AG04450 (cell line): Measurements from ENCODE around the gene TXNDC16. TPM values are rescaled to one million over a fixed set of nuclear protein-coding genes. Genes with fewer than 3 reads are reported as not detected.

Source experiments
- CTCF ChIA-PET: fragments of 300-600, 350-600 bp; formaldehyde crosslinking; extraction: SDS; loops from one replicate; lab custom pipeline; 2022; ENCODE audit warnings: antibody characterized with exemption, inconsistent platforms; lab: Charles Lee
- POLR2A ChIA-PET: fragments of 350-600 bp; formaldehyde crosslinking; extraction: SDS; loops from one replicate; lab custom pipeline; 2021; ENCODE audit warnings: antibody characterized with exemption, inconsistent platforms; lab: Yijun Ruan, JAX
- DNase-seq: peaks from one replicate; pipeline ENCODE4 v3.0.0-alpha.2; 2011; ENCODE audit warnings: low read depth, low spot score
- H3K27ac ChIP-seq: one replicate; pipeline ENCODE4 v1.5.1; 2012; ENCODE audit warnings: low read depth, low read length, control low read depth
- H3K27me3 ChIP-seq: one replicate; pipeline ENCODE4 v1.6.0; 2012; ENCODE audit warnings: low read length; ENCODE audit not compliant: control insufficient read depth, insufficient read depth
- H3K4me3 ChIP-seq: 2 replicates; pipeline ENCODE4 v1.5.1; 2011; ENCODE audit warnings: mild to moderate bottlenecking, low read depth, low read length, control low read depth
- H3K9me3 ChIP-seq: 2 replicates; pipeline ENCODE4 v1.5.1; 2012; ENCODE audit warnings: low read length; ENCODE audit not compliant: control insufficient read depth, insufficient read depth
- polyA plus RNA-seq: library from polyadenylated mRNA; depleted of rRNA; stranded (reverse); fragments of >200 nt; gene quantifications from 2 replicates; pipeline ENCODE4 v1.2.3, GENCODE V29; 2011; rRNA removed
- TF ChIP-seq, protein P1 (sequence below): IDR thresholded peaks from 2 replicates; pipeline ENCODE4 v1.5.1; 2011; ENCODE audit warnings: low read depth, low read length, control low read depth, inconsistent platforms

Gene TXNDC16
- polyA plus RNA-seq, 1 experiment: 3.8 TPM

DNA sequence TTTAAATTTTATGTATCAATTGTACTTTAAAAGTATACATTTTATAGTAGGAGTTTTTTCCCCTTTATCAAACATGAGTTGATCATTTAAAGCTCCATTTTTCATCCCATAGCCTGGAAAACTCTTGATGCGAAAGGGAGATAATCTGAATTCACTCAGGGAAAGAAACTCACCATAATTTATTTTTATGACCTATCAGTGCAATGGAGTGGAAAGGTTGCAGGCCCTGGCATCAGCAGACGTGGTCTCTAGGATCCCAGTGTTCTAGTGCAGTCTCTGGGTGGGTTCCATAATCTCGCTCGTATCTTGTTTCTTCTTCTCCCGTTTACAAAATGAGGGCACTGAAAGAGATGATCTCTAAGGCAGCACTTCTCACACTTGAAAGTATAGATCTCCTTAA, 153.2 kb downstream of the TXNDC16 start:
- TF ChIP-seq, protein P1, sequence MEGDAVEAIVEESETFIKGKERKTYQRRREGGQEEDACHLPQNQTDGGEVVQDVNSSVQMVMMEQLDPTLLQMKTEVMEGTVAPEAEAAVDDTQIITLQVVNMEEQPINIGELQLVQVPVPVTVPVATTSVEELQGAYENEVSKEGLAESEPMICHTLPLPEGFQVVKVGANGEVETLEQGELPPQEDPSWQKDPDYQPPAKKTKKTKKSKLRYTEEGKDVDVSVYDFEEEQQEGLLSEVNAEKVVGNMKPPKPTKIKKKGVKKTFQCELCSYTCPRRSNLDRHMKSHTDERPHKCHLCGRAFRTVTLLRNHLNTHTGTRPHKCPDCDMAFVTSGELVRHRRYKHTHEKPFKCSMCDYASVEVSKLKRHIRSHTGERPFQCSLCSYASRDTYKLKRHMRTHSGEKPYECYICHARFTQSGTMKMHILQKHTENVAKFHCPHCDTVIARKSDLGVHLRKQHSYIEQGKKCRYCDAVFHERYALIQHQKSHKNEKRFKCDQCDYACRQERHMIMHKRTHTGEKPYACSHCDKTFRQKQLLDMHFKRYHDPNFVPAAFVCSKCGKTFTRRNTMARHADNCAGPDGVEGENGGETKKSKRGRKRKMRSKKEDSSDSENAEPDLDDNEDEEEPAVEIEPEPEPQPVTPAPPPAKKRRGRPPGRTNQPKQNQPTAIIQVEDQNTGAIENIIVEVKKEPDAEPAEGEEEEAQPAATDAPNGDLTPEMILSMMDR: no peak
- H3K27ac ChIP-seq: no peak overlapping the region
- H3K27me3 ChIP-seq: no peaks in the 10 kb centered on the region
- ChIA-PET POLR2A (no interaction called here), CTCF (no interaction called here)
- H3K4me3 ChIP-seq: no peak overlapping the region
- no peak for DNase-seq
- no peaks in the 10 kb centered on the region; the same call in 1 of the 2 replicates for H3K9me3 ChIP-seq

DNA sequence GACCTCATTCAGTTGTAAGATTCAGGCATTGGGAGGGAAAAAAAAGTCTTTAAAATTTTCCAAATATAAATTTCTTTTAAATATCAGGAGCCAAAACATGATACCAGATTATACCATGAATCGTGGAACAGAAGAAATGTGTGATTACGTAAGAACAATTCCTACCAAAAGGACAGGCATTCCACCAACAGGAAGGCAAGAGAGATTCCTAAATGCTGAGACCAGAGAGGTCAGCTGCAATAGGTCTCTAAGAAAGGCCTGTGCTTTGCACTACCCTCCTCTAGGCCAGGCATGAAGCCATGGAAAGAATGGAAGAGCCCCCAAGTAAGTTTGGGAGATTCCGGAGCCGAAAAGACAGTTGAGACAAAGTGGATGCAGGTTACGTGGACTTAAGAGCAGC, 154.5 kb downstream of the TXNDC16 start:
- Histone ChIP-seq H3K27me3 (no peaks in the 10 kb centered on the region), H3K4me3 (no peak overlapping the region), H3K9me3 (no peaks in the 10 kb centered on the region; the same call in 1 of the 2 replicates), H3K27ac (no peak overlapping the region)
- DNase-seq: no peak
- TF ChIP-seq, protein P1: no peak
- ChIA-PET POLR2A (no interaction called here), CTCF (no interaction called here)

- Histone ChIP-seq H3K27me3 (no peaks in the 10 kb centered on the region), H3K4me3 (no peak overlapping the region), H3K9me3 (no peaks in the 10 kb centered on the region; the same call in 1 of the 2 replicates), H3K27ac (no peak overlapping the region)
- TF ChIP-seq, protein P1: no peak
- ChIA-PET CTCF (no interaction called here), POLR2A (no interaction called here)
- DNase-seq: no peak
These were observed 156.6 kb downstream of the TXNDC16 start for GRCh38 chr14:52395728-52396127.

GRCh38 chr14:52391881-52392615, 160.3 kb downstream of the TXNDC16 start:
- ChIA-PET POLR2A (interaction anchor here (0.6 kb wide), 1 partner anchor 10 kb away, joined by 7 read pairs; no protein-coding TSS in a partner anchor), CTCF (interaction anchor here (0.6 kb wide), 2 partner anchors 8 to 28 kb away, joined by 3 to 4 read pairs; no protein-coding TSS in a partner anchor)
- TF ChIP-seq, protein P1: no peak
- Histone ChIP-seq H3K9me3 (no peaks in the 10 kb centered on the region; the same call in 1 of the 2 replicates), H3K27me3 (no peaks in the 10 kb centered on the region), H3K4me3 (no peak overlapping the region), H3K27ac (no peak overlapping the region)
- no peak for DNase-seq

Other genes starting within 250 kb of the TXNDC16 start
- gene PTGER2, start 238.2 kb downstream of the TXNDC16 start, polyA plus RNA-seq: 56.9 and 70.7 TPM in 2 replicates
- 0.97 and 1.3 TPM in 2 replicates for gene GPR137C, start 331 bp upstream of the TXNDC16 start, polyA plus RNA-seq
- 30.9 and 43.6 TPM in 2 replicates for gene ERO1A, start 143.1 kb upstream of the TXNDC16 start, polyA plus RNA-seq
- gene PSMC6, start 154.7 kb upstream of the TXNDC16 start, polyA plus RNA-seq: 91.9 and 140 TPM in 2 replicates
- 9.7 and 13.1 TPM in 2 replicates for gene STYX, start 177.7 kb upstream of the TXNDC16 start, polyA plus RNA-seq
- gene GNPNAT1, start 239.1 kb upstream of the TXNDC16 start, polyA plus RNA-seq: 40.7 and 47.2 TPM in 2 replicates